Nephron progenitor cell (in vitro differentiated cells): ENCODE data around the gene IL20.

Experiments
- DNase-seq: peaks from one replicate; pipeline ENCODE4 v3.0.0; 2021
- H3K27ac Mint-ChIP-seq: 2 replicates; pipeline ENCODE4 v1.8.0; 2021; ENCODE audit warnings: mild to moderate bottlenecking, moderate library complexity, mixed read lengths
- H3K27me3 Mint-ChIP-seq: 2 replicates; pipeline ENCODE4 v1.8.0; 2021; ENCODE audit warnings: mild to moderate bottlenecking, low read depth, mixed read lengths; ENCODE audit not compliant: poor library complexity
- H3K36me3 Mint-ChIP-seq: 2 replicates; pipeline ENCODE4 v1.8.0; 2021; ENCODE audit warnings: low read depth, mixed read lengths
- H3K4me1 Mint-ChIP-seq: 2 replicates; pipeline ENCODE4 v1.8.0; 2021; ENCODE audit warnings: mixed read lengths
- H3K4me3 Mint-ChIP-seq: 2 replicates; pipeline ENCODE4 v1.8.0; 2021; ENCODE audit warnings: mild to moderate bottlenecking, moderate library complexity, mixed read lengths
- H3K9me3 Mint-ChIP-seq: 2 replicates; pipeline ENCODE4 v1.8.0; 2021; ENCODE audit warnings: mild to moderate bottlenecking, moderate library complexity, mixed read lengths
- CTCF ChIP-seq: fragments of 200-600 bp; sonication (generic); IDR thresholded peaks from 2 replicates; pipeline ENCODE4 v1.5.0; 2021; ENCODE audit warnings: antibody characterized with exemption

The IL20 gene

GRCh38 chr1:206873603-206874188 is 8.3 kb downstream of the IL20 start:
- no peak overlapping the region for H3K4me3 Mint-ChIP-seq
- H3K9me3 Mint-ChIP-seq, result peaks cover 41% of the 10 kb centered on the region
- no peak for TF ChIP-seq CTCF
- peaks cover 24% of the 10 kb centered on the region for H3K27me3 Mint-ChIP-seq
- no peak for DNase-seq
- H3K4me1 Mint-ChIP-seq, result no peaks in the 10 kb centered on the region
- H3K36me3 Mint-ChIP-seq, result no peaks in the 10 kb centered on the region
- H3K27ac Mint-ChIP-seq, result no peak overlapping the region

DNA sequence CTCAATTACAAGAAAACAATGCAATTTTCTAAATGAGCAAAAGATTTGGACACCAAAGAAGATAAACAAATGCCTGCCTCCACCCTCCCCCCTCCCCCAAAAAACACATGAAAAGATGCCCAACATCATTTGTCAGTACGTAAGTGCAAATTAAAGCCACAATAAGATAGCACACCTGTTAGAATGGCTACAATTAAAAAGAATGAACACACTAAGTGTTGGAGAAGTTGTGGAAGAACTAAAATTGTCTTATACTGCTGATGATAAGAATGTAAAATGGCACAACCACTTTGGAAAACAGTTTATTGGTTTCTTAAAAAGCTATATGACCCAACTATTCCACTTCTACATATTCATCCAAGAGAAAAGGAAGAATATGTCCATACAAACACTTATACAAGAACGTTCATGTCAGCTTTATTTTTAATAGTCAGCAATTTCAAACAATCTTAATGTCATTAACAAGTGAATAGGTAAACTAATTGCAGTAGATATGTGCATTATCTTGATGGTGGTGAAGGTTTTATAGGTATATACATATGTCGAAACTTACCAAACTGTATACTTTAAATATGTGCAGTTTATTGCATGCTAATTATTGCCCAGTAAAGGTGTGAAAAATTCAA is 10.4 kb downstream of the IL20 start:
- no peak for DNase-seq
- H3K27ac Mint-ChIP-seq, result no peak overlapping the region
- no peaks in the 10 kb centered on the region for H3K4me1 Mint-ChIP-seq
- H3K36me3 Mint-ChIP-seq, result no peaks in the 10 kb centered on the region
- no peak overlapping the region for H3K4me3 Mint-ChIP-seq
- H3K9me3 Mint-ChIP-seq, result peaks cover 58% of the 10 kb centered on the region
- no peak for TF ChIP-seq CTCF
- H3K27me3 Mint-ChIP-seq, result peaks cover 3% of the 10 kb centered on the region

DNA sequence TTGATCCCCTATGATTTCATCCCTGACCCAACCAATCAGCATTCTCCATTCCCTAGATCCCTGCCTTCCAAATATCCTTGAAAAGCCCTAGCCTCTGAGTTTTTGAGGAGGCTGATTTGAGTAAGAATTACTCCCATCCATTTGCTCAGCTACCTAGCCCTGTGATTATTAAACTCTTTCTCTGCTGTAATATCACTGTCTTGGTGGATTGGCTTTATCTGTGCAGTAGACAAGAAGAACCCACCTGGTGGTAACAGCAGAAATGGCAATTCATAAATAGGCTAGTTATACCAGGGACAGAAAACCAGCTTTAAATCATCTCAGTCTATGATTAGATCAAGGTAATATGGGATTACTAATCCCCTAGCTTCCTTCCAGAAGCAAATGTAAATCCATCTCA is 13.0 kb downstream of the IL20 start:
- Mint-ChIP-seq H3K9me3 (peaks cover 67% of the 10 kb centered on the region), H3K4me1 (no peaks in the 10 kb centered on the region), H3K36me3 (no peaks in the 10 kb centered on the region), H3K4me3 (no peak overlapping the region), H3K27me3 (peaks cover 3% of the 10 kb centered on the region), H3K27ac (no peak overlapping the region)
- no peak for DNase-seq
- no peak for TF ChIP-seq CTCF

DNA sequence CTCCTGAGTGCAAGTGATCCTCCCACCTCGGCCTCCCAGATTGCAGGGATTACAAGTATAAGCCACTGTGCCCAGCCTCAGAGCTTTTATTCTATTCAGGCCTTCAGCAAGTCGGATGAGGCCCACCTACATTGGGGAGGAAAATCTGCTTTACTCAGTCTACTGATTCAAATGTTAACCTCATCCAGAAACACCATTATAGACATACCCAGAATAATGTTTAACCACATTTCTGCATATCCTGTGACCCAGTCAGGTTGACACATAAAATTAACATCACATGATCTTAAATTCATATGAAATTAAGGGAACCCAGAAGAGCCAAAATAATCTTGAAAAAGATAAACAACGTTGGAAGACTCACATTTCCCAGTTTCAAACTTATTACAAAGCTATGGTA is 14.9 kb downstream of the IL20 start:
- no peak overlapping the region for H3K27ac Mint-ChIP-seq
- H3K27me3 Mint-ChIP-seq, result peaks cover 2% of the 10 kb centered on the region
- H3K4me1 Mint-ChIP-seq, result peaks cover 11% of the 10 kb centered on the region
- peaks cover 63% of the 10 kb centered on the region for H3K9me3 Mint-ChIP-seq
- no peak for DNase-seq
- TF ChIP-seq CTCF, result no peak
- H3K4me3 Mint-ChIP-seq, result no peak overlapping the region
- H3K36me3 Mint-ChIP-seq, result no peaks in the 10 kb centered on the region

DNA sequence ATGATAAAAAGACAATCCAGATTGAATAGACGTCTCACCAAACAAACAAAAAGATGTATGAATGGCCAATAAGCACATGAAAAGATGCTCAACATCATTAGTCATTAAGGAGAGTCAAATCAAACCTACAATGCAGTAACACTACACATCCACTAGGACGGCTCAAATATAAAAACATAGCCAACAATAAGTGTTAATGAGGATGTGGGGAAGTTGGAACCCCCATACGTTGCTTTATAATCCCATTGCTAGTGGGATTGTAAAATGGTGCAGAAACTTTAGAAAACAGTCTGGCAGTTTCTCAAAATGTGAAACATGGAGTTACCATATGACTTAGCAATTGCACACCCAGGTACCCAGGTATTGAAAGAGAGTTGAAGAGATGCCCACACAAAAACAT is 17.1 kb downstream of the IL20 start:
- Mint-ChIP-seq H3K36me3 (no peaks in the 10 kb centered on the region), H3K4me1 (peaks cover 33% of the 10 kb centered on the region), H3K9me3 (peaks cover 44% of the 10 kb centered on the region), H3K27me3 (no peaks in the 10 kb centered on the region), H3K4me3 (no peak overlapping the region), H3K27ac (no peak overlapping the region)
- TF ChIP-seq CTCF, result peak; percentile 28
- no peak for DNase-seq

GRCh38 chr1:206883160-206883559 is 17.7 kb downstream of the IL20 start:
- TF ChIP-seq CTCF, result no peak
- Mint-ChIP-seq H3K4me3 (no peak overlapping the region), H3K36me3 (no peaks in the 10 kb centered on the region), H3K9me3 (peaks cover 38% of the 10 kb centered on the region), H3K27ac (no peak overlapping the region), H3K27me3 (no peaks in the 10 kb centered on the region), H3K4me1 (peaks cover 39% of the 10 kb centered on the region)
- no peak for DNase-seq
